ENCODE measurements around the gene CRTC1. TPM values are rescaled to one million over a fixed set of nuclear protein-coding genes. Genes with fewer than 3 reads are reported as not detected.

The CRTC1 gene
- total and polyA plus RNA-seq, 11 donors: 3.8 to 10.2 (median 7.2) TPM

DNA sequence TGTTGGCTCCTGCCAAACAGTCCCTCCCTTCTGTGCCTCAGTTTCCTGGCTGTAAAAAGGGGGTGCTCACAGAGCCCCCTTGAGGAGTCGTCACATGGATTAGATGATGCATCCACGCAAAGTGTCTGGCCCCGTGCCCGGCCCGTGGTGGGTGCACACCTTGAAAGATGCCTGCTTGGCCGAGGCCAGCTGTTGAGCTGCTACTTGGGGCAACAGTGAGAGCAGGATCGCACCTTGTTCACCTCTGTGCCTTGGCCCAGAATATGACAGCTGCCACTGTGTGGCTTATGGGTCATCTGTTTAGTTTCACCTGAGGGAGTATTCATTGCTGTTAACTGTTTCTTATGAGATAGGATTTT lies 17.7 kb downstream of the CRTC1 start:
- Histone ChIP-seq H3K27ac (peak overlapping the region in 9 of 12 donors; percentile 34 to 86 (median 58)), H3K4me1 (peaks cover 0 to 28% (median 20%) of the 10 kb centered on the region in 12 donors), H3K27me3 (no peaks in the 10 kb centered on the region), H3K4me3 (peak overlapping the region in 11 of 12 donors; percentile 24 to 63 (median 46)), H3K9me3 (no peaks in the 10 kb centered on the region), H3K36me3 (no peaks in the 10 kb centered on the region)
- DNase-seq (no peak), ATAC-seq (no peak)
- TF ChIP-seq, protein P1, sequence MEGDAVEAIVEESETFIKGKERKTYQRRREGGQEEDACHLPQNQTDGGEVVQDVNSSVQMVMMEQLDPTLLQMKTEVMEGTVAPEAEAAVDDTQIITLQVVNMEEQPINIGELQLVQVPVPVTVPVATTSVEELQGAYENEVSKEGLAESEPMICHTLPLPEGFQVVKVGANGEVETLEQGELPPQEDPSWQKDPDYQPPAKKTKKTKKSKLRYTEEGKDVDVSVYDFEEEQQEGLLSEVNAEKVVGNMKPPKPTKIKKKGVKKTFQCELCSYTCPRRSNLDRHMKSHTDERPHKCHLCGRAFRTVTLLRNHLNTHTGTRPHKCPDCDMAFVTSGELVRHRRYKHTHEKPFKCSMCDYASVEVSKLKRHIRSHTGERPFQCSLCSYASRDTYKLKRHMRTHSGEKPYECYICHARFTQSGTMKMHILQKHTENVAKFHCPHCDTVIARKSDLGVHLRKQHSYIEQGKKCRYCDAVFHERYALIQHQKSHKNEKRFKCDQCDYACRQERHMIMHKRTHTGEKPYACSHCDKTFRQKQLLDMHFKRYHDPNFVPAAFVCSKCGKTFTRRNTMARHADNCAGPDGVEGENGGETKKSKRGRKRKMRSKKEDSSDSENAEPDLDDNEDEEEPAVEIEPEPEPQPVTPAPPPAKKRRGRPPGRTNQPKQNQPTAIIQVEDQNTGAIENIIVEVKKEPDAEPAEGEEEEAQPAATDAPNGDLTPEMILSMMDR (IDR thresholded peaks at IDR 0.05): no peak
- TF ChIP-seq POLR2A (IDR thresholded peaks at IDR 0.05): no peak
- 18 to 41% (median 25%) methylated on average over 2 to 7 of the region's 7 CpGs for WGBS, 4 donors
- intact Hi-C loops (cut with DNase I): no loop called here

DNA sequence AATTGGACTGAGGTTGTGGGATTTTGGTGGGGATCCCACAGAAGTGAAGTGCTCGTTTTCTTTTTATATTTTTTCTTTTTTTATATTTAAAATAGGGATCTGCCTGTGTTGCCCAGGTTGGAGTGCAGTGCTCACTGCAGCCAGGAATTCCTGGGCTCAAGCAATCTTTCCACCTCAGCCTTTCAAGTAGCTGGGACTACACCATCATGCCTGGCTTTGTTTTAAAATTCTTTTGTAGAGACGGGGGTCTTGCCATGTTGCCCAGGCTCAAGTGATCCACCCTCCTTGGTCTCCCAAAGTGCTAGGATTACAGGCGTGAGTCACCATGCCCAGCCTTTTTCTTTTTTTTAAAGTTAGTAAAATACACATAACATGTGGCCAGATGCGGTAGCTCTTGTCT lies 20.6 kb downstream of the CRTC1 start:
- Histone ChIP-seq H3K36me3 (no peaks in the 10 kb centered on the region), H3K4me1 (peaks cover 0 to 26% (median 19%) of the 10 kb centered on the region in 12 donors), H3K9me3 (no peaks in the 10 kb centered on the region), H3K27ac (no peak overlapping the region), H3K4me3 (no peak overlapping the region), H3K27me3 (no peaks in the 10 kb centered on the region)
- TF ChIP-seq, protein P1 (IDR thresholded peaks at IDR 0.05): no peak
- no peak for TF ChIP-seq POLR2A (IDR thresholded peaks at IDR 0.05)
- ATAC-seq: no peak
- WGBS, 4 donors: 91 to 93% (median 92%) methylated on average over 4 of the region's 4 CpGs
- no peak for DNase-seq
- intact Hi-C loops (cut with DNase I): no loop called here

DNA sequence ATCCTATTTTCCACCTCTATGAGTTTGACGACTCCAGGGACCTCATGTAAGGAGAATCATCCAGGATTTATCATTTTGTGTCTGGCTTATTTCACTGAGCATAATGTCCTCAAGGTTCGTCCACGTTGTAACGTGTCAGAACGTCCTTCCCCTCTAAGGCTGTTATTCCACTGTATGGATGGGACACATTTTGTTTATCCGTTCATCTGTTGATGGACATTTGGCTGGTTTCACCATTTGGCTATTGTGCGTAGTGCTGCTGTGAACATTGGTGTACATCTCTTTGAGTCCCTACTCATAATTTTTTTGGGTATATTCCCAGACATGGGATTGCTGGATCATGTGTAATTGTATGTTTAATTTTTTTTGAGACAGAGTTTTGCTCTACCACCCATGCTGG lies 21.5 kb downstream of the CRTC1 start:
- H3K27ac ChIP-seq: no peak overlapping the region
- WGBS, 4 donors: 85 to 89% (median 88%) methylated on average over 7 of the region's 7 CpGs
- intact Hi-C loops (cut with DNase I): no loop called here
- H3K4me3 ChIP-seq: no peak overlapping the region
- TF ChIP-seq POLR2A (IDR thresholded peaks at IDR 0.05): no peak
- TF ChIP-seq, protein P1 (IDR thresholded peaks at IDR 0.05): no peak
- ATAC-seq (no peak), DNase-seq (no peak)
- no peaks in the 10 kb centered on the region for H3K9me3 ChIP-seq
- peaks cover 0 to 24% (median 14%) of the 10 kb centered on the region in 12 donors for H3K4me1 ChIP-seq
- H3K36me3 ChIP-seq: no peaks in the 10 kb centered on the region
- no peaks in the 10 kb centered on the region for H3K27me3 ChIP-seq

DNA sequence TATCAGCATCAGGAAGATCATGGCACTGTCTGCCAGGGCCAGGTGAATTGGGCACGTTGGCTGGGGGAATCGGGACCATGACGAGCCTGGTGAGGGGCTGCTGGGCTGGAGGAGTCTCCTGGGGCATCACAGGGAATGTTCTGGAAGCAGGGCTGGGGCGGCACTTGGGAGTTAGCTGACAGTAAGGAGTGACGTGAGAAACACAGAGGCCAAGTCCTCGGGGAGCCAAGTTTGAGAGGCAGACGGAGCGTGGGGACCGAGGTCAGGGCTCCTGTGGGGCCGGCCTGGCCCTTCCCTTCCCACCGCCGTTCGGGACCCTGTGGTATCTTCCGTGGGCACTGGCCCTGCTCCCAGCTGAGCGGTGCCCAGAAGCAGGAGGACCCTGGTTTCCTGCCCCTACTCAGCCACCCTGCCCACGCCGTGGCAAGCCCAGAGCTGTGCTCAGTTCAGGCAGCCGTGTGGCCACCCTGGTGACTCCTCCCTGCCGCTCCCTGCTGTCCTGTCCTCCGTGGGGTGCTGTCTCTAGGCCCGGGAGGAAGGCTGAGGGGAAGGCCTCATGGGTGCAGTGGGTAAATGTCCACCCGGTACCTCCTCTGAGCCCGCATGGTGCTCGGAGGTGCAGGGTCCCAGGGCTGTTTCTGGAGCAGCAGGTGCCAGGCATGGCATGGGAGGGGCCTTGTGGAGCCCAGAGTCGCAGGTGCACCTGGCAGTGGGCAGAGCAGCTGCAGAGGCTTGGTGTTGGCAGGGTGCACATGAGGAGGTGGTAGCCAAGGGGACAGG lies 25.2 kb downstream of the CRTC1 start:
- ATAC-seq (peak in 2 of 4 donors; percentile 9 to 14), DNase-seq (peak in 4 of 5 donors; percentile 41 to 67 (median 56))
- WGBS, 4 donors: 82 to 90% (median 87%) methylated on average over 21 to 25 of the region's 25 CpGs
- TF ChIP-seq POLR2A (IDR thresholded peaks at IDR 0.05): no peak
- TF ChIP-seq, protein P1 (IDR thresholded peaks at IDR 0.05): no peak
- H3K4me3 ChIP-seq: no peak overlapping the region
- H3K4me1 ChIP-seq: peaks cover 0 to 22% (median 6%) of the 10 kb centered on the region in 12 donors
- no peaks in the 10 kb centered on the region for H3K27me3 ChIP-seq
- no peaks in the 10 kb centered on the region for H3K36me3 ChIP-seq
- intact Hi-C loops (cut with DNase I): no loop called here
- H3K9me3 ChIP-seq: no peaks in the 10 kb centered on the region
- H3K27ac ChIP-seq: no peak overlapping the region

Measured in heart left ventricle (tissue), 16 donors.